B cell (primary cell): Measurements from ENCODE around the gene HHAT.

Experiments used
- EZH2 ChIP-seq: IDR thresholded peaks from 2 replicates; pipeline ENCODE4 v1.6.1; 2012; ENCODE audit warnings: borderline replicate concordance, low read depth, mild to moderate bottlenecking, moderate library complexity, low read length; ENCODE audit not compliant: insufficient read depth, poor library complexity, severe bottlenecking
- TF ChIP-seq, protein P1 (sequence below): fragments of 200-600 bp; IDR thresholded peaks from one replicate; pipeline ENCODE4 v1.8.0; 2022; ENCODE audit warnings: antibody characterized with exemption, mild to moderate bottlenecking

DNA sequence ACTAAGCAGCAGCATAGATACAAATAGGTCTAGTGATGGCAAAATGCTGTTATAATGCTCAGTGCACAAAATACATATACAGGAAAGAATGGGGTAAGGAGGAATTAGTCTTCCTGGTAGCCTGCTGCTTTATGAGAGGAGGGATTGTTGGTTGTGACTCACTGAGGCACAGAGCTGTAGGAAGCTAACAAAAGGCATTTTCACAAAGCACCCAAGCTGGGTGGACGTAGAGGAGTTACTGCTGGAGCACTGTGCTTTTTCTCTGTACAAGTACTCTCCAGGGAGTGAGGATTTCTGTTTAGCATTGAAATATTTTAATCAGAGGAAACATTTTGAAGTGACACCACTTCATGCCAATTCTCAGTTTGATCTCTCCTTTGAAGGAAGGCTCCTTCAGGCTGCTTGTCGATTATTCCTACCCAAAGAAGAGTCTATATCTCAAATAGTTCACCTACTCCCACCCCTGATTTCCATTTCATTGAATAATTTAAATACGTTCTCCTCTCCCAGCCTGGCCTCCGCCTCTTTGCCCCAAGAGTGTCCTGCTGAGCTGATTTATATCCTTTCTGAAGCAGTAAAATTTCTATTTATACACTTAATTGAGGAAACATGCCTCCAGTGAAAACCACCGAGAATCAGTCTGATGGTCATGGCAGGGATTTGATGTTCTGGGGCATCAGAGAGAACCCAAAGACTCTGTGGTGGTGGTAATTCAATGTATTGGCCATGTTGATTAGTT lies 271.9 kb downstream of the HHAT start:
- TF ChIP-seq, protein P1, sequence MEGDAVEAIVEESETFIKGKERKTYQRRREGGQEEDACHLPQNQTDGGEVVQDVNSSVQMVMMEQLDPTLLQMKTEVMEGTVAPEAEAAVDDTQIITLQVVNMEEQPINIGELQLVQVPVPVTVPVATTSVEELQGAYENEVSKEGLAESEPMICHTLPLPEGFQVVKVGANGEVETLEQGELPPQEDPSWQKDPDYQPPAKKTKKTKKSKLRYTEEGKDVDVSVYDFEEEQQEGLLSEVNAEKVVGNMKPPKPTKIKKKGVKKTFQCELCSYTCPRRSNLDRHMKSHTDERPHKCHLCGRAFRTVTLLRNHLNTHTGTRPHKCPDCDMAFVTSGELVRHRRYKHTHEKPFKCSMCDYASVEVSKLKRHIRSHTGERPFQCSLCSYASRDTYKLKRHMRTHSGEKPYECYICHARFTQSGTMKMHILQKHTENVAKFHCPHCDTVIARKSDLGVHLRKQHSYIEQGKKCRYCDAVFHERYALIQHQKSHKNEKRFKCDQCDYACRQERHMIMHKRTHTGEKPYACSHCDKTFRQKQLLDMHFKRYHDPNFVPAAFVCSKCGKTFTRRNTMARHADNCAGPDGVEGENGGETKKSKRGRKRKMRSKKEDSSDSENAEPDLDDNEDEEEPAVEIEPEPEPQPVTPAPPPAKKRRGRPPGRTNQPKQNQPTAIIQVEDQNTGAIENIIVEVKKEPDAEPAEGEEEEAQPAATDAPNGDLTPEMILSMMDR, result no peak
- no peak for TF ChIP-seq EZH2
